ENCODE measurements around the gene A2M.

Gene A2M

DNA sequence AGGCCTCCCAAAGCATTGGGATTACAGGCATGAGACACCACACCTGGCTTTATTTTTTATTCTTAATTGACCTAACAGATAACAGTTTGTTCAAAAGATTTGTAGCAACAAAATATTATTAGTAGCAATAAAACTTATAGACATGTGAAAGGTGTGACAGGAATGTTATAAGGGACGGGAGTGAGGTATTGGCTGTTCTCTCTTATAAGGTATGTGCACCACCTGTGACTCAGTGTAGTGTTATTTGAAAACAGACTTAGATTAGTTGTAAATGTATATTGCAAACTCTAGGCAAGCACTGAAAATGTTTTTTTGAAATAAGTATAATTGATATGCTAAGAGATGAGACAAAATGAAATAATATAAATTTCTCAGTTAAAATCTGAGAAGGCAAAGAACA lies 68.6 kb downstream of the A2M start:
- TF ChIP-seq, protein P1, sequence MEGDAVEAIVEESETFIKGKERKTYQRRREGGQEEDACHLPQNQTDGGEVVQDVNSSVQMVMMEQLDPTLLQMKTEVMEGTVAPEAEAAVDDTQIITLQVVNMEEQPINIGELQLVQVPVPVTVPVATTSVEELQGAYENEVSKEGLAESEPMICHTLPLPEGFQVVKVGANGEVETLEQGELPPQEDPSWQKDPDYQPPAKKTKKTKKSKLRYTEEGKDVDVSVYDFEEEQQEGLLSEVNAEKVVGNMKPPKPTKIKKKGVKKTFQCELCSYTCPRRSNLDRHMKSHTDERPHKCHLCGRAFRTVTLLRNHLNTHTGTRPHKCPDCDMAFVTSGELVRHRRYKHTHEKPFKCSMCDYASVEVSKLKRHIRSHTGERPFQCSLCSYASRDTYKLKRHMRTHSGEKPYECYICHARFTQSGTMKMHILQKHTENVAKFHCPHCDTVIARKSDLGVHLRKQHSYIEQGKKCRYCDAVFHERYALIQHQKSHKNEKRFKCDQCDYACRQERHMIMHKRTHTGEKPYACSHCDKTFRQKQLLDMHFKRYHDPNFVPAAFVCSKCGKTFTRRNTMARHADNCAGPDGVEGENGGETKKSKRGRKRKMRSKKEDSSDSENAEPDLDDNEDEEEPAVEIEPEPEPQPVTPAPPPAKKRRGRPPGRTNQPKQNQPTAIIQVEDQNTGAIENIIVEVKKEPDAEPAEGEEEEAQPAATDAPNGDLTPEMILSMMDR (IDR thresholded peaks at IDR 0.05; ENCODE audit: low read depth, low read length, missing control alignments): no peak
- no peak for DNase-seq (ENCODE audit: extremely low read depth, low read depth)
- no peak overlapping the region for H3K4me3 ChIP-seq (replicated peaks; ENCODE audit: low read depth, low read length)

DNA sequence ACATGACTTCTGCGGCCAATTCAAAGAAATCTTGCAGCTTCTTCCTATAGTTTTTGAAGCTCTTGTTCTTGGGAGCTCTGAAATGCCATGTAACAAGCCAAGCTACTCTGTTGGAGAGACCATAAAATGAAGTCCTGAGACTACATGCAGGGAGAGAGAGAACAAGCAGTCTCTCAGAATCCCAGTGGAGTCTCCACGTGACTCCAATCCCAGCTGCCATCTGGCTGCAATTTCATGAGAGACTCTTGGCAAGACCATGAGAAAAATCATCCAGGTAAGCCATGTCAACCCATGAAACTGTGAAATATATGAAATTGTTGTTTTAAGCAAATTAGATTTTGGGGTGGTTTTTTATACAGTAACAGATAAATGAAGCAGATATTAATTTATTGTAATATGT lies 72.0 kb downstream of the A2M start:
- DNase-seq (ENCODE audit: extremely low read depth, low read depth): no peak
- TF ChIP-seq, protein P1 (IDR thresholded peaks at IDR 0.05; ENCODE audit: low read depth, low read length, missing control alignments): no peak
- no peak overlapping the region for H3K4me3 ChIP-seq (replicated peaks; ENCODE audit: low read depth, low read length)

DNA sequence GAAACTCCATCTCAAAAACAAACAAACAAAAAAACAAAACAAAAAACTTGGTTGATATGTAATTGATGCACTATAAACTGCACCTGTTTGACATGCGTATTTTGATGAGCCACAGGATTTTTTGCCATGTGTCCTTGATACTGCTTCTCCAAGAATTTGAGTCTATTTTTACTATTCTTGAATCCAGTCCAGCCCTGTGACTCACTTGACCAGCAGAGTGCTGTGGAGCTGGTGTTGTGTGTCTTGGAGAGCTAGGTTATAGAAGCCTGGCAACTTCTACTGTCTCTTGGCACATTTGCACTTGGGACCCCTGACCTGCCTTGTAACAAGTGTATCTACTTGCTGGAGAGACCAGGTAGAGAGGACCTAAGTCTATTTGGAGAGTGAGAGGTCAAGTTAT lies 74.4 kb downstream of the A2M start:
- DNase-seq (ENCODE audit: extremely low read depth, low read depth): peak; percentile 10
- TF ChIP-seq, protein P1 (IDR thresholded peaks at IDR 0.05; ENCODE audit: low read depth, low read length, missing control alignments): no peak
- H3K4me3 ChIP-seq (replicated peaks; ENCODE audit: low read depth, low read length): no peak overlapping the region

DNA sequence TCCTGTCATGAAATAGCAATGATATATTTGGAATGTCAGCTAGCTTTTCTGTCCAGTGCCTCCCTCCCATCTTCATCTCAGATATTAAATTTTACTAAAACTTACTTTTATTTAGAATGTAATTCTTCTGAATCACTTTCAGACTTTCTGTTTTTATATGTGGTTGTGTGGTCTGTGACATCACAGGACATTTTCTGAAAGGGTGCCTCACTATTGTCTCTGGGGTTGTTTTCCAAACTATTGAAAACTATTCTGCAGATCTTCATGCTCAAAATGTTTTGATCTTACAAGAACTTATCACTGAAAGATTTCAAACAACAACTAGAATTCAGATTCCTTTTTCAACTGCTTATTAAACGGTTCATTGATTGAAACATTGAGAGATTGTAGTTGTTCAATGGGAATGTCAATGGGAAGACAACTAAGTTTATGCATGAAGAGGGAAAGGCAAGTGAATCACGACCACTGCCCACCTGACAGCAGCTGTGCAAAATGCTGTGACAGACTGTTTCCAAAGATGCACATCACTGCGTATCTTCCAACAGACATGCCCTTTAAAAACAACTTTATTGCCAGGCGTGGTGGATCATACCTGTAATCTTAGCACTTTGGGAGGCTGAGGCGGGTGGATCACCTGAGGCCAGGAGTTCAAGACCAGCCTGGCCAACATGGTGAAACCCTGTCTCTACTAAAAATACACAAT lies 75.1 kb downstream of the A2M start:
- no peak overlapping the region for H3K4me3 ChIP-seq (replicated peaks; ENCODE audit: low read depth, low read length)
- DNase-seq (ENCODE audit: extremely low read depth, low read depth): no peak
- TF ChIP-seq, protein P1 (IDR thresholded peaks at IDR 0.05; ENCODE audit: low read depth, low read length, missing control alignments): no peak

DNA sequence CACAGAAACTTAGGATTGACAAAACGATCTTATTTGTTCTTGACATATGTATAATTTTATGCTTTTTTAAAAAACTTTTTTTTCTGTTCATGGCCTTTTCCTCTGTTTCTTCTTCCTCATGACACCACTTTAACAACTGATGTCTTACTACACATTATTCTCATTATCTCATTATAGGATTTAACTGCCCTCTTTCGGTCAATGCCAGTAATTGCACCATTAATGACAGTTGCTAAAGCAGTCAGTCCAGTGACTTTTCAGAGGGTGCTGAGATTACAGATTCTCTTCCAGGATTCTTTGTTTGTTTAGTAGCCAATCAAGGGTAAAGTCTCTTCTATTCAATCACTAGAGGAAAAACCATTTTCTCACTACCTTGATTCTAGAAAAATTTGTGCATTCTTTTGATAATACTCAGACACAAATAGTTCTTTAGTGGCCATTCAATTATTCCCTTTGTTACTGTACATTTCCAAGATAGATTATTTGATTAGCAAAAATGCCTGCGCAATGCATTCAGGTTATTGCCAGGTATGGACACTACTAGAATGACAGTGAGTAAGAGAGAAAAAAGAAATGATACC lies 76.2 kb downstream of the A2M start:
- peak; percentile 30 for DNase-seq (ENCODE audit: extremely low read depth, low read depth)
- H3K4me3 ChIP-seq (replicated peaks; ENCODE audit: low read depth, low read length): no peak overlapping the region
- TF ChIP-seq, protein P1 (IDR thresholded peaks at IDR 0.05; ENCODE audit: low read depth, low read length, missing control alignments): peak; percentile 62

DNA sequence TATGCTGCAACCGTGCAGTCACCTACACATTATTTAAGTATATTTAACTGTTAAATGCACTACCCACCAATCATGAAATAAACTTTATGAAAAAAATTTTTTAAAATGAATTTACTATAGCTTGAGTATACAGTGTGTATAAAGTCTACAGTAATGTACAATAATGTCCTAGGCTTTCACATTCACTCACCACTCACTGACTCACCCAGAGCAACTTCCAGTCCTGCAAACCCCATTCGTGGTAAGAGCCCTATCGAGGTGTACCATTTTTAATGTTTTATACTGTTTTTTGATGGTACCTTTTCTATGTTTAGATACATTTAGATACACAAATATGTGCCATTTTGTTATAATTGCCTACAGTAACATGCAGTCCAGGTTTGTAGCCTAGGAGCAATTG lies 78.3 kb downstream of the A2M start:
- no peak for DNase-seq (ENCODE audit: extremely low read depth, low read depth)
- TF ChIP-seq, protein P1 (IDR thresholded peaks at IDR 0.05; ENCODE audit: low read depth, low read length, missing control alignments): no peak

More for the DNA sequence above, 78.3 kb downstream of the A2M start:
- no peak overlapping the region for H3K4me3 ChIP-seq (replicated peaks; ENCODE audit: low read depth, low read length)
